CD4-positive, alpha-beta T cell treated with Interleukin-6 at 100 ng/mL for 8 hours (primary cell): Measurements from ENCODE around the gene FGFR4.
A peak's percentile ranks its signal among the peaks of the same experiment; 100 is the strongest.

Experiments used
- DNase-seq: peaks from one replicate; pipeline ENCODE4 v3.0.0-alpha.2; 2020; ENCODE audit warnings: mixed read lengths, low spot score

The FGFR4 gene

GRCh38 chr5:177132136-177133095 lies 45.7 kb downstream of the FGFR4 start:
- peak; percentile 36 for DNase-seq

- peak; percentile 89 for DNase-seq
These were observed 46.6 kb downstream of the FGFR4 start, which contains the start of gene NSD1 for GRCh38 chr5:177133096-177133852. Gene NSD1 (plus strand): TSS chr5:177133773. CDS start chr5:177135104, 1,331 bp downstream.

GRCh38 chr5:177133853-177134696 lies 47.4 kb downstream of the FGFR4 start:
- peak; percentile 23 for DNase-seq

GRCh38 chr5:177134697-177135225 lies 48.0 kb downstream of the FGFR4 start:
- DNase-seq = no peak

GRCh38 chr5:177140312-177140711 lies 53.6 kb downstream of the FGFR4 start:
- no peak for DNase-seq

- DNase-seq = no peak
These were observed 54.8 kb downstream of the FGFR4 start for GRCh38 chr5:177141496-177141895.

- DNase-seq = no peak
These were observed 55.4 kb downstream of the FGFR4 start for GRCh38 chr5:177142098-177142611.

GRCh38 chr5:177142778-177143177 lies 56.1 kb downstream of the FGFR4 start:
- DNase-seq = no peak

GRCh38 chr5:177146891-177147638 lies 60.4 kb downstream of the FGFR4 start:
- DNase-seq = no peak
